D721Med (cell line): ENCODE results near the gene KCNK15.

Source experiments
- DNase-seq: peaks from one replicate; pipeline ENCODE4 v3.0.0; 2011; ENCODE audit warnings: low spot score; ENCODE audit not compliant: insufficient read length
- FAIRE-seq: peaks from 2 replicates; lab custom pipeline; 2011; peaks lifted over from hg19 to GRCh38; lab: Jason Lieb, UNC
- TF ChIP-seq, protein P1 (sequence below): IDR thresholded peaks from 2 replicates; pipeline ENCODE4 v1.5.1; 2012; ENCODE audit warnings: mild to moderate bottlenecking, control low read depth; ENCODE audit not compliant: insufficient read depth; ENCODE audit errors: missing control alignments

The KCNK15 gene

DNA sequence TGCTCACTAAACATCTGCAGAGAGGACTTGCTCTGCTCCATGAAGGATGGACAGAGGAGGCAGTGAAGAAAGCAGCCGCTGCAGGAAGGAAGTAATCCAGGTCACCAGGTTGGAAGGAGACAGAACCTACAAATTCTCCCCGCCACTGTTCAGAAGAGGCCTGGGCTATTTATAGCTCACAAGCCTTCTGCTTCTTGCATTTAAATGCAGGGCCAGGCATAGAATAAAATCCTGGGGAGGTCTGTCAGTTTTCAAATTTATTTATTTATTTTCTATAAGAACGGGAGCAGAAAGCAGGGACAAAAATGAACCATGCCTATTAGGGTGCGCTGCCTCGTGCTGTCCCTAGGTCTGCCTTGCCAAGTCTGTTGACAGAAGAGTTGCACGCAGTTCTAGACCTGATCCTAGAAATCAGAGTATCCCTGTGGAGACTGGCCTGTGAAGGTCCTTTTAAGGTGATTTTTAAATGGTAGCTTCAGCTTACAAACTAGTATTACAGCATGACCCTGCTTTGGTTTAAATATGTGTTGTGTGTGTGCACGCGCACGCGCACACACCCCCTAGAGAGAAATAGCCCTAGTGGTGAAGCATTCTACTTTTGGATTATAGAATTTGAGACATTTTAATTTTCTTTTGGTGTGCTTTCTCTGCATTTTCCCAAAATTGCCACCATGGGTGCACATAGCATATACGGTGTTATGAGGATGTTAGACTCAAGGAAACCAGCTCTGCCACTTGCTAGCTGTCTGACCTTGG is 45.2 kb downstream of the KCNK15 start:
- TF ChIP-seq, protein P1, sequence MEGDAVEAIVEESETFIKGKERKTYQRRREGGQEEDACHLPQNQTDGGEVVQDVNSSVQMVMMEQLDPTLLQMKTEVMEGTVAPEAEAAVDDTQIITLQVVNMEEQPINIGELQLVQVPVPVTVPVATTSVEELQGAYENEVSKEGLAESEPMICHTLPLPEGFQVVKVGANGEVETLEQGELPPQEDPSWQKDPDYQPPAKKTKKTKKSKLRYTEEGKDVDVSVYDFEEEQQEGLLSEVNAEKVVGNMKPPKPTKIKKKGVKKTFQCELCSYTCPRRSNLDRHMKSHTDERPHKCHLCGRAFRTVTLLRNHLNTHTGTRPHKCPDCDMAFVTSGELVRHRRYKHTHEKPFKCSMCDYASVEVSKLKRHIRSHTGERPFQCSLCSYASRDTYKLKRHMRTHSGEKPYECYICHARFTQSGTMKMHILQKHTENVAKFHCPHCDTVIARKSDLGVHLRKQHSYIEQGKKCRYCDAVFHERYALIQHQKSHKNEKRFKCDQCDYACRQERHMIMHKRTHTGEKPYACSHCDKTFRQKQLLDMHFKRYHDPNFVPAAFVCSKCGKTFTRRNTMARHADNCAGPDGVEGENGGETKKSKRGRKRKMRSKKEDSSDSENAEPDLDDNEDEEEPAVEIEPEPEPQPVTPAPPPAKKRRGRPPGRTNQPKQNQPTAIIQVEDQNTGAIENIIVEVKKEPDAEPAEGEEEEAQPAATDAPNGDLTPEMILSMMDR: no peak
- FAIRE-seq (no peak), DNase-seq (no peak)

DNA sequence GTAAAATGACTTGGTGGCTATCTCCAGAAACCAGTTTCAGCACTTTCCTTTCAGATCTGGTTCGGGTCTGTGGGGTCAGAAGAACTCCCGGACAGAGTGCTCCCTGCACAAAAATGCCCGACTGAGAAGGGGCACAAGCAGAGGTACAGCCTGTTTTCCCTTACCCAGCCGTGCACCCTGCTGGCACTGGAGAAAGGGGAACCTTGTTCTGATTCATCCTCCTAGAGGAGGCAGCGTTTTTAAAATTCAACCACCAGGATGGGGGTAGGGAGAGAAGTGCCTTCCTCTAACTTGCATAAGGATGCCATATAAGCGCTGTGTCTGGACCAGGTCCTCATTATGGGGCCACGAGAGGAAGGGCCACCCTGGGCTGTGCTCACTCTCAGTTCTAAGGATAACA is 47.1 kb downstream of the KCNK15 start:
- TF ChIP-seq, protein P1: no peak
- DNase-seq: no peak
- no peak for FAIRE-seq

DNA sequence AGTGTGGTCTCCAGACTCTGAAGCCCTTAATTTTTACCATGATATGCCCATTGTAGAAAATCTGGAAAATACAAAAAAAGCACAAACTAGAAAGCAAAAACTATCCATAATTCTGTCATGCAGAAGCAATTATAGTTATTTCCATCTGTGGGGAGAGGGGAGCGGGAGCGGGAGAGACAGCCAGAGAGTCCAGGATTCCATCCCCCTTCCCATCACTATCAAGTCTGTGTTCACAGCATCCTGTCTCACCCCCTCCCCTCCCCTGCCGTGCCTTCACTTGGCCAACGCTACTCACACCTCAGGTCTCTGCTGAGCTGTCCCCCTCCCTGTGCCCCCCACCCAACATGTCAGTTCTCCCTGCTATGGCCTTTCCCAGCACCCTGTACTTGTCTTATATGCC is 50.2 kb downstream of the KCNK15 start:
- FAIRE-seq (no peak), DNase-seq (no peak)
- TF ChIP-seq, protein P1: no peak

DNA sequence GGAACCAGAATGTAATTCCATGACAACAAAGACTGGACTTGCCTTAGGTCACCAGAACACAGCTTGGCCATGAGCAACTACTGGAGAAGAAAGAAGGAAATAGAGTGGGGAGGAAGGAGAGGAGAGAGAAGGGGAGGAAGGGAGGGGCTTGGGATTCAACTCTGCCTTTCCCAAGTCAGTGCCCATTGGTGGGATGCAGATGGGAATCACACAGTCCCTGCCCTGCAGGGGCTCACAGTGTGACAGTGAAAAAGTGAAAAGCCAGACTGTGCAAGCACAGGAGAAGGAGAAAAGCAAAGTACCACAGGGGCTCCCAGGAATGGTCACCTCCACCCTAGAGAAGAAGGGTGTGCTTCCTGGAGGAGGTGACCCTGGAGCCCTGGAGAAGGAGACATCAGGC is 50.6 kb downstream of the KCNK15 start:
- FAIRE-seq: no peak
- TF ChIP-seq, protein P1: no peak
- no peak for DNase-seq

DNA sequence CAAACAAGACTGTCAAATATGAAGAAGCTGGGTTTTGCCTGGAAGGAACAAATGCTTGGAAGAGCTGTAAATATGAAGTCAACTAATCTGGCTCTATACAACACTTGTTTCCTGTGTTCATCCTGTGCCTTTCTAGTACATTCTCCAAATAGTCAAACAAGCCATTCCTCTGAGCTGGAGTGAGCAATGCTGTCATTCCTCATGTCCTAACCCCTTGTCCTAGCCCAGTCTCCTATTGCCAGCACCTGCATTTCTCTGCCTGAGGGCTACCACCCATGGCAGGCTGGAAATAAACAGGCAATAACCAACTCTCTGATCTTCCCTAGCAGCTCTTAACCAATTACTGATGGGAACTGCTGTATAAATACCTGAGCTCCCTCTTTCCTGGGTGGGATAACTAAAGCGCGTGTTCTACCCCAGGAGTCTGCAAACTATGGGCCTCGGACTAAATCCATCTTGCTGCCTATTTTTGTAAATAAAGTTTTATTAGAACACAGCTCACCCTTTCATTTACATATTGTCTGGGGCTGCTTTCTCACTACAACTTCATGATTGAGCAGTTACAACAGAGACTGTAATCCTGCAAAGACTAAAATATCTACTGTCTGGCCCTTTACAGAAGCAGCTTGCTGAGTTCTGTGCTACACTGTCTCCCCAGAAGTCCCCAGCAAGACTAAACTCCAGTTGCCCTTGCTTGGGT is 51.2 kb downstream of the KCNK15 start:
- TF ChIP-seq, protein P1: no peak
- DNase-seq: no peak
- no peak for FAIRE-seq

DNA sequence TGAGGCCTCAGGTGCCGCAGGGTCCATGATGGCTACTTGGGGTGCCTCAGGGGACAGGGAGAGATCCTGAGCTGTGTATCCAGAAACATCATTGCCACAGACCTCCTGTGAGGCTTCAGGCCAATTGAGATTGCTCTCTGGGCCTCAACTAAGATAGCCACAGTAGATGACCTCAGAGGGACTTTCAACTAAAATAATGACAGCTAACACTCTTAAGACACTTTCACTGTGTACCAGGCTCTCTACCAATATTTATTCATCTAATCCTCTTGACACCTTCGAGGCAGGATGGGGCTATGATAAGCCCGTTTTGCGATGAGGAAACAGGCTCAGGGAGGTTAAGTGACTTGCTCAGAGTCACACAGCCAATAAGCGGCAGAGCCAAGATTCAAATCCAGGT is 54.0 kb downstream of the KCNK15 start:
- TF ChIP-seq, protein P1: no peak
- FAIRE-seq: no peak

More for the DNA sequence above, 54.0 kb downstream of the KCNK15 start:
- DNase-seq: no peak
